NCI-H2107 treated with DMSO at 0.1 percent for 48 hours (cell line): ENCODE measurements around the gene MAP1S.
"Not testable (repeated sequence)": the region's sequence is repeated elsewhere in the genome, so short reads cannot be mapped to it uniquely, and the experiment has no call there.

Experiments
- DNase-seq: peaks from one replicate; lab custom pipeline; 2025; ENCODE audit not compliant: unreplicated experiment; lab: John Stamatoyannopoulos, UW

MAP1S gene

GRCh38 chr19:17758515-17758914 is 39.2 kb downstream of the MAP1S start:
- no peak for DNase-seq

- DNase-seq, result no peak
These were observed 41.9 kb downstream of the MAP1S start for GRCh38 chr19:17761148-17761547.

GRCh38 chr19:17762505-17763229 is 43.4 kb downstream of the MAP1S start:
- DNase-seq, result no peak

- DNase-seq, result no peak
These were observed 45.1 kb downstream of the MAP1S start for GRCh38 chr19:17764348-17764747.

- DNase-seq, result no peak
These were observed 45.9 kb downstream of the MAP1S start for GRCh38 chr19:17765069-17765618.

- DNase-seq, result peak; percentile 53
These were observed 47.4 kb downstream of the MAP1S start for GRCh38 chr19:17766543-17767131.

- no peak for DNase-seq
These were observed 48.3 kb downstream of the MAP1S start for GRCh38 chr19:17767559-17767958.

- DNase-seq, result no peak
These were observed 51.3 kb downstream of the MAP1S start for GRCh38 chr19:17770613-17771012.

- no peak for DNase-seq
These were observed 52.9 kb downstream of the MAP1S start for GRCh38 chr19:17772172-17772571.

- no peak for DNase-seq
These were observed 56.1 kb downstream of the MAP1S start for GRCh38 chr19:17775245-17775927.

GRCh38 chr19:17775991-17776803 is 56.9 kb downstream of the MAP1S start:
- DNase-seq, result no peak

GRCh38 chr19:17777840-17778239 is 58.6 kb downstream of the MAP1S start:
- not testable (repeated sequence) for DNase-seq

- DNase-seq, result no peak
These were observed 59.1 kb downstream of the MAP1S start for GRCh38 chr19:17778251-17778967.

- no peak for DNase-seq
These were observed 60.0 kb downstream of the MAP1S start for GRCh38 chr19:17778968-17779929.

GRCh38 chr19:17780781-17781180 is 61.5 kb downstream of the MAP1S start:
- DNase-seq, result no peak

GRCh38 chr19:17783721-17784120 is 64.4 kb downstream of the MAP1S start:
- DNase-seq, result not testable (repeated sequence)
